Ecto neural progenitor cell (in vitro differentiated cells): ENCODE results near the gene CDH3.

Experiments used
- DNase-seq: peaks from one replicate; pipeline ENCODE4 v3.0.0-alpha.2; 2018; ENCODE audit warnings: low spot score

CDH3 gene

GRCh38 chr16:68737730-68738629, 92.9 kb downstream of the CDH3 start:
- DNase-seq = no peak

GRCh38 chr16:68739964-68740627, 95.0 kb downstream of the CDH3 start:
- no peak for DNase-seq

- DNase-seq = no peak
Observed at GRCh38 chr16:68740628-68741346, 95.7 kb downstream of the CDH3 start.

GRCh38 chr16:68743664-68744063, 98.6 kb downstream of the CDH3 start:
- no peak for DNase-seq

- no peak for DNase-seq
Observed at GRCh38 chr16:68744744-68745280, 99.7 kb downstream of the CDH3 start.

GRCh38 chr16:68746951-68747350, 101.8 kb downstream of the CDH3 start:
- no peak for DNase-seq

- no peak for DNase-seq
Observed at GRCh38 chr16:68749432-68749831, 104.3 kb downstream of the CDH3 start.
